Mammary epithelial cell (primary cell): ENCODE measurements around the gene A2M.

Experiments
- CTCF ChIP-seq, 2 donors: IDR thresholded peaks in 1 of 2; conservative IDR thresholded peaks in 1 of 2; 2 replicates each; pipeline ENCODE4 v1.5.1; 2011 to 2012; ENCODE audit warnings: inconsistent platforms in 2 of 2, low read length in 2 of 2, mild to moderate bottlenecking in 2 of 2, control low read depth in 1 of 2, low read depth in 1 of 2; ENCODE audit not compliant: insufficient read depth in 1 of 2; ENCODE audit errors: extremely low read depth in 1 of 2
- EZH2 ChIP-seq: IDR thresholded peaks from 2 replicates; pipeline ENCODE4 v1.6.1; 2012; ENCODE audit warnings: low read length, inconsistent platforms, borderline replicate concordance

GRCh38 chr12:9047105-9047504 is 68.6 kb downstream of the A2M start:
- TF ChIP-seq CTCF (conservative IDR thresholded peaks at IDR 0.05 in 1 of 2, IDR thresholded peaks at IDR 0.05 in 1 of 2; ENCODE audit: extremely low read depth in 1 of 2, insufficient read depth in 1 of 2, low read depth in 1 of 2, low read length in 2 of 2) (no peak), EZH2 (no peak)
